NCI-H2029 (cell line): ENCODE results near the gene TMEM92.
"Not testable (repeated sequence)": the region's sequence is repeated elsewhere in the genome, so short reads cannot be mapped to it uniquely, and the experiment has no call there.

Experiments used
- DNase-seq: peaks from one replicate; lab custom pipeline; 2025; lab: John Stamatoyannopoulos, UW

TMEM92 gene

GRCh38 chr17:50301891-50302584, 27.8 kb downstream of the TMEM92 start:
- no peak for DNase-seq

GRCh38 chr17:50303051-50303450, 28.8 kb downstream of the TMEM92 start:
- no peak for DNase-seq

- no peak for DNase-seq
Observed at GRCh38 chr17:50303596-50303995, 29.3 kb downstream of the TMEM92 start.

- no peak for DNase-seq
Observed at GRCh38 chr17:50304781-50305404, 30.6 kb downstream of the TMEM92 start.

GRCh38 chr17:50307654-50308053, 33.4 kb downstream of the TMEM92 start:
- DNase-seq, result no peak

- DNase-seq, result no peak
Observed at GRCh38 chr17:50308666-50309065, 34.4 kb downstream of the TMEM92 start.

- no peak for DNase-seq
Observed at GRCh38 chr17:50310455-50311111, 36.3 kb downstream of the TMEM92 start.

DNA sequence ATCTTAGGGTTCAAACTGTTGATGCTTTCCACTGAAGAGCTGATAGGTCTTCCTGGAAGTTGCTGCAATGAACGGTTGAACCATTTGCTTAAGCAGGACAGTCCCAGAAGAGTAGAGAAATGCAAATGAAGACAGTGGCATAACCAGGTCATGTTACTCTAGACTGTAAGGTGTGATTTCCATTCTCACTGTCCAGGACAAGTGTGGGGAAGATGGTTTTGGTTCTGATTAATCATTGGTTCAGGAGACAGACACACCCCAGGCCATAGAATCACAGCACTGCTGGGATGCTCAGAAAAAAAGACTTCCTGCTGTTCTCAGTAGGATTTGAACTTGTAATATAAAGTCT, 36.8 kb downstream of the TMEM92 start:
- no peak for DNase-seq

GRCh38 chr17:50311483-50311882, 37.2 kb downstream of the TMEM92 start:
- DNase-seq, result no peak

GRCh38 chr17:50312308-50312707, 38.0 kb downstream of the TMEM92 start:
- DNase-seq, result no peak

GRCh38 chr17:50314456-50315011, 40.3 kb downstream of the TMEM92 start:
- DNase-seq, result no peak

DNA sequence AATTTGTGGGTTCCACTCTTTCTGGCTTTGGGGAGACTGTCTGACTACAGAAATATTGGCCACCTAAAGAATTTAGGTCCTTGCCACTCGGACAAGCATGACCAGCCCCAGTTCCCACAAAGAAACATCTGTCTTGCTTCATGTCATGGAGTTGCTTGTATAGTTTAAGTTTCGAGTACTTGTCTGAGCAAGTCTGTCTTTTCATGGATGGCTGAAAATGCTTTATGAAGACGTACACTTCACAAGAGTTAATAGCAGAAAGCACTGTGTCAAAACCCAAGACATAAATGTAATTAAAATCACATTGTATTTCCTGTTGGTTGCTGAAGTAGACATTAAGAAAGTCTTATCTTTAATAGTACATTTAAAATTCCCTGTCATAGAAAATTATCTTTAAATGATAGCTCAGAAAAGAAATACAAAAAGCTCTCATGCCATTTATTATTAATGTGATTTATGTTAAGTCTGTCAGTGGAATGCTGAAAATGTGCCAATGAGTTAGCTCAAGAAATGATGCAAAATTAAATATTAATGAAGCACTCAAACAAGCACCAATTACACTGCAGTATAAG, 41.8 kb downstream of the TMEM92 start:
- no peak for DNase-seq

DNA sequence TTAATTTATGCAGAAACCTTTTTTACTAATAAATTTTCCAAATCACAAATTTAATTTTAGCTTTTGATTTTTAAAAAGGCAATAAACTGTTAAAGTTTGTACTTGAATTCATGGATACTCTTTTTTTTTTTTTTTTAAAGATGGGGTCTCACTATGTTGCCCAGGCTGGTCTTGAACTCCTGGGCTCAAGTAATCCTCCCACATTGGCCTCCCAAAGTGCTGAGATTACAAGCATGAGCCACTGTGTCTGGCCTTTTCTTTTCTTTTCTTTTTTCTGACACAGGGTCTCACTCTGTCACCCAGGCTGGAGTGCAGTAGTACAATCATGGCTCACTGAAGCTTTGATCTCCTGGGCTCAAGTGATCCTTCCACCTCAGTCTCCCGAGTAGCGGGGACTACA, 42.4 kb downstream of the TMEM92 start:
- not testable (repeated sequence) for DNase-seq

- no peak for DNase-seq
Observed at GRCh38 chr17:50317121-50317520, 42.9 kb downstream of the TMEM92 start.

GRCh38 chr17:50318501-50319285, 44.4 kb downstream of the TMEM92 start:
- no peak for DNase-seq

- DNase-seq, result no peak
Observed at GRCh38 chr17:50319306-50320004, 45.2 kb downstream of the TMEM92 start.

- DNase-seq, result no peak
Observed at GRCh38 chr17:50322271-50322670, 48.0 kb downstream of the TMEM92 start.

DNA sequence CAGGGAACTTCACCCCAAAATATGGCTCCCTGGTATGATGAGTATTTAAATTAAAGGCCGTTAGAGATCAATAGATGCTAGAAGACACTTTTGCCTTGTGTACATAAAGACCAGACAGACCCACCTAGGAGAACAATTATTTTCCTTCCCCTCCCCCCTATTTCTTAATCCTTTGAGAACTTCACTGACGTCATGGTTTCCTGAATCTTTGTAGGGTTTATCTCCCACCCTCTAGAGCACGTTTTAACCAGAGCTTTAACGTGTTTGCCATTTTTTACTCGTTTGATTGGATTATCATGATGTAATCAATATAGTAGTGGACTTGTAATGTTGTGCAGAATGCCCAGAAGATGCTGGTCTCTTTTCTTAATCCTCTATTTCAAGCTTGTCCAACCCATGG, 48.8 kb downstream of the TMEM92 start:
- DNase-seq, result no peak

GRCh38 chr17:50325906-50326305, 51.6 kb downstream of the TMEM92 start:
- DNase-seq, result no peak

DNA sequence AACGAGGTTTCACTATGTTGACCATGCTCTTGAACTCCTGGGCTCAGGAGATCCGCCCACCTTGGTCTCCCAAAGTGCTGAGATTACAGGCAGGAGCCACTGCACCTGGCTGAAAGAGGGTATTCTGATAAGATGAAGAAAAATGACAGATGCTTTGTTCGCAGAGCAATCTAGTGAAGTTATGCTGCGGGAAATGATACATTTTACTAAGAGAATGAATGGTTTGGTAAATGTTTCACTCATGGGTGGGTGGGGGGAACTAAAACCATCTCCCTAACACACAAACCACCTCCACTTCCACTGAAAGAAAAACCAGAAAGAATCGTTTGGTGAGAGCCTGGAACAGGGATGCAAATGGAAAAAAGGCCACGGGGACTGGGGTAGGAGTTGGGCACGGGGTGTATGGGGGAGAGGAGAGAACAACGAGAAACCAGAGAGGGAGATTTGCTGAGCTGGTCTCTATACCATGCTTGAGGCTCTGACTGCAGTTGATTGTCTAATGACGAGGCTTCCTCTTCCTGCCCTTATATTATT, 52.6 kb downstream of the TMEM92 start:
- DNase-seq, result no peak
